Heart right ventricle (tissue), 16 donors: Measurements from ENCODE around the gene ATP6V0C. TPM values are rescaled to one million over a fixed set of nuclear protein-coding genes. Genes with fewer than 3 reads are reported as not detected.

ENCODE experiments used
- ATAC-seq, 8 donors: fragments of 200-7000 bp; cut with Tn5 transposase; one replicate each; pipeline ENCODE4 v1.9.1; 2020; ENCODE audit warnings: mild to moderate bottlenecking in 8 of 8, moderate library complexity in 8 of 8, moderate number of reproducible peaks in 1 of 8
- DNase-seq, 2 donors: peaks; one replicate each; pipeline ENCODE4 v3.0.0-alpha.2; 2020
- H3K27ac ChIP-seq, 10 donors: fragments of 200-600 bp; sonication (generic) in 2 of 10; one replicate each; pipeline versions ENCODE4 v1.5.0 to v1.8.0; 2020 to 2022; ENCODE audit warnings: mild to moderate bottlenecking in 3 of 10
- H3K27me3 ChIP-seq, 7 donors: fragments of 200-600 bp; one replicate each; pipeline ENCODE4 v1.8.0; 2021 to 2022; ENCODE audit warnings: mild to moderate bottlenecking in 2 of 7
- H3K36me3 ChIP-seq, 9 donors: fragments of 200-600 bp; sonication (generic) in 1 of 9; one replicate each; pipeline versions ENCODE4 v1.5.0 to v1.8.0; 2020 to 2022; ENCODE audit warnings: mild to moderate bottlenecking in 2 of 9
- H3K4me1 ChIP-seq, 9 donors: fragments of 200-600 bp; sonication (generic) in 1 of 9; one replicate each; pipeline versions ENCODE4 v1.5.0 to v1.8.0; 2020 to 2022; ENCODE audit warnings: mild to moderate bottlenecking in 4 of 9
- H3K4me3 ChIP-seq, 10 donors: fragments of 200-600 bp; sonication (generic) in 2 of 10; one replicate each; pipeline versions ENCODE4 v1.5.0 to v1.8.0; 2020 to 2022; ENCODE audit warnings: mild to moderate bottlenecking in 7 of 10, moderate library complexity in 2 of 10
- H3K9me3 ChIP-seq, 11 donors: fragments of 200-600 bp in 10 of 11; sonication (generic) in 2 of 11; one replicate each; pipeline versions ENCODE4 v1.5.0 to v1.8.0; 2013 to 2022; ENCODE audit warnings: mild to moderate bottlenecking in 2 of 11, control low read depth in 1 of 11, moderate library complexity in 1 of 11
- WGBS, 2 donors: extraction: QIAGEN DNeasy Blood & Tissue Kit; methylation state at CpG; one replicate each; pipeline ENCODE4 v1.1.7; 2013; ENCODE audit warnings: inconsistent platforms in 1 of 2; 5-methylcytosine and 5-hydroxymethylcytosine counted together
- intact Hi-C, 10 donors: fragments of 100-400 bp; cut with DNase I; formaldehyde crosslinking; loops; one replicate each; pipeline versions ENCODE4 v1.11.1 to v1.14.2; 2022
- polyA plus RNA-seq, 2 donors: library from polyadenylated mRNA; stranded (reverse); fragments of 200-250 nt; gene quantifications; one replicate each; pipeline ENCODE4 v1.2.3, GENCODE V29; 2013
- total RNA-seq, 10 donors: library from RNA; stranded (reverse); fragmentation: NEBNext Ultra II Directional in 3 of 10; extraction: Animal tissue kit (Norgen Biotek cat#: 25700) in 3 of 10; gene quantifications; one replicate each; pipeline versions ENCODE4 v1.2.1 to v1.2.4, GENCODE V29; 2021 to 2023
- TF ChIP-seq, protein P1 (sequence below), 9 donors: fragments of 200-600 bp; sonication (generic) in 2 of 9; IDR thresholded peaks; one replicate each; pipeline versions ENCODE4 v1.5.0 to v1.8.0; 2021 to 2022; ENCODE audit warnings: antibody characterized with exemption in 9 of 9, mild to moderate bottlenecking in 5 of 9, moderate library complexity in 1 of 9
- donor health status: Arrhythmogenic right ventricular cardiomyopathy.
- donor health status: ischemic (EF 13 %, LVEDD 7.1; RV severe dilation, severe dysfunction).
- donor health status: healthy with polysubstance abuse.
- donor health status: DM: no; HTN: yes; CAD: no.
- donor health status: DM: no; HTN: no; CAD: no.
- donor health status: ischemic (EF 25% LVEDD 6.9; RV normal size, moderate dysfunction).
- donor health status: ischemic (EF 25% LVEDD 5.7; RV mildly dilated, moderate dysfunction).
- donor health status: healthy.
- donor health status: DM: yes; HTN: yes; CAD: no.
- donor health status: Ischemic cardiomyopathy.
- donor health status: ischemic (EF 35%, LVEDD 5.7; RV mildly dilated, moderate dysfunction).
- donor health status: nonischemic (EF 11% LVEDD 7.7; RV severe dilation, severe dysfunction).
- donor health status: DM: yes; HTN: yes; CAD: no.
- donor health status: PGD.
- donor health status: ischemic (EF 29% LVEDD 5.4; RV normal size, mild dysfunction).
- donor health status: nonischemic (EF 23%, LVEDD 6.1; RV moderate dilation, normal function).

ATP6V0C gene
- total and polyA plus RNA-seq, 12 donors = 58.5 to 243 (median 130) TPM

DNA sequence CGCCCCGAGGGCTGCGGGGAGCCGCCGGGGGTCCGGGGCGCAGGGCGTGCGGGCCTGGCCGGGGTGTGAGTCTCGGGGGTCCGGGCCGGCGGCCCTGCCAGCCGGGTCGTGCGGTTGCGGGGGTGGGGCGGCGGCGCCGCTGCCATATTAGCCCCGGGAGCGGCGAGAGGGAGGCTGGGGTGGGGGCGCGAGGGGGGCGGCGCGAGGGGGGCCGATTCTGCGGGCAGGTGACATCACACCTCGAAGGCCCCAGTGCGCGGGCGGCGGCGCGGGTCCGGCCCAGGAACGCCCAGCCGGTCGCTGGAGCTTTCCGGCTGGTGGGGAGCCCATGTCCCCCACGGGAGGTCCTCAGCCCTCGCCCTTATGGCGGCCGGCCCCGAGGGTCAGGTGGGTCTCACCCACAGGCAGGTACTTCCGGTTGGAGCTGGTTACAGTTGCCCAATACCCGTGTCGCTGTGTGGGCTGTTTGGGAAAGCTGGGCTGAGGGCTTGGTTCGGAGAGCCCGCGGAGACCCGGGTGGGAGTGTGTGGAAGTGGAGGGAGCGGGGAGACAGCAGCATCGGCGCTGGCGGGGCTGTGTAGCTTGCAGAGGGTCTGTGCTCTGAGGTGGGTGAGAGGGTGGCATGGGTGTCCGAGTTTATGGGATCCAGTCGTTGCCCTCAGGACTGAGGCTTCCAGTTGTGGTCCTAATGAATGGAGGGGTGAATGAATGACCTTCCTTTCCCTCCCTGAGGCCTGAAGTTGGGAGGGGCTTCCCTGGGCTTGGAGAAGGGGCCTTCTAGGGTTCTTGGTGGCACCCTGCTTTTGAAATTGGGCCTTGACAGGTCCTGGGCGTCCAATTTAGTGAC lies 804 bp downstream of the ATP6V0C start:
- ATAC-seq = peak in 1 of 8 donors; percentile 0
- Histone ChIP-seq H3K27ac (peak overlapping the region; percentile 80 to 99 (median 96)), H3K4me3 (peak overlapping the region; percentile 84 to 100 (median 96)), H3K4me1 (peaks cover 43 to 86% (median 60%) of the 10 kb centered on the region in 9 donors), H3K36me3 (peaks cover 0 to 7% (median 0%) of the 10 kb centered on the region in 9 donors), H3K9me3 (no peaks in the 10 kb centered on the region), H3K27me3 (no peaks in the 10 kb centered on the region)
- TF ChIP-seq, protein P1, sequence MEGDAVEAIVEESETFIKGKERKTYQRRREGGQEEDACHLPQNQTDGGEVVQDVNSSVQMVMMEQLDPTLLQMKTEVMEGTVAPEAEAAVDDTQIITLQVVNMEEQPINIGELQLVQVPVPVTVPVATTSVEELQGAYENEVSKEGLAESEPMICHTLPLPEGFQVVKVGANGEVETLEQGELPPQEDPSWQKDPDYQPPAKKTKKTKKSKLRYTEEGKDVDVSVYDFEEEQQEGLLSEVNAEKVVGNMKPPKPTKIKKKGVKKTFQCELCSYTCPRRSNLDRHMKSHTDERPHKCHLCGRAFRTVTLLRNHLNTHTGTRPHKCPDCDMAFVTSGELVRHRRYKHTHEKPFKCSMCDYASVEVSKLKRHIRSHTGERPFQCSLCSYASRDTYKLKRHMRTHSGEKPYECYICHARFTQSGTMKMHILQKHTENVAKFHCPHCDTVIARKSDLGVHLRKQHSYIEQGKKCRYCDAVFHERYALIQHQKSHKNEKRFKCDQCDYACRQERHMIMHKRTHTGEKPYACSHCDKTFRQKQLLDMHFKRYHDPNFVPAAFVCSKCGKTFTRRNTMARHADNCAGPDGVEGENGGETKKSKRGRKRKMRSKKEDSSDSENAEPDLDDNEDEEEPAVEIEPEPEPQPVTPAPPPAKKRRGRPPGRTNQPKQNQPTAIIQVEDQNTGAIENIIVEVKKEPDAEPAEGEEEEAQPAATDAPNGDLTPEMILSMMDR (IDR thresholded peaks at IDR 0.05) = no peak
- intact Hi-C loops = no loop called here
- 0% methylated on average over 56 to 63 of the region's 63 CpGs for WGBS, 2 donors
- peak in 1 of 2 donors; percentile 9 for DNase-seq

DNA sequence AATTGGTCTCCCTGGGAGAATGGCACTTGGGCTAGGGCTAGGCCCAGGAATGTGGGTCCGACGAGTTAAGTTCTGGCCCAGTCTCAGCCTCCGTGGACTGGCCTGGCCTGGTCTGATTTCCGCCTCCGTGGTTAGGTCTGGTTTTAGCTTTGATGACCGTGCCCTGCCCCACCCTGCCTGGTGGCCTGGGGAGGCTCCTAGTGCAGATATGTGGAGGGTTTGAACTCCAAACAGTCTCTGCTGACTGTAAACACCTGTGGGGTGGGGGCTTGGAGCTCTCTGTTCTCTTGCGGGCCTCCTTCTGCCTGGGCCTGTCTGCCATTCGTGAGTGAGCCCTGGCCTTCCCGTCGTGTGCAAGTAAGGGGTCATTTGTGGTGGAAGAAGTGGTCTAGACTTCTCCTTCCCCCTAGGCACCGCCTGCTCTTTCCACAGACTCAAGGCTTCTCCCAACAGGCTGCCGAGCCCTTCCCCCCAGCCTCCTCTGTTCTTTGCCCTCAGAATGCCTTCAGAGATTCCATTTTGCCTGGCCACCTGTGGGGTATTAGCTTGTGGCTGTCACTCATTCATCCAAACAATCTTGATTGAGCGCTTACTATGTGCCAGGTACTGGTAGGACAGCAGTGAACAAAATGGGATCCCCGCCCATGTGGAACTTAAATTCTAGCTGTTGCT lies 1.6 kb downstream of the ATP6V0C start:
- TF ChIP-seq, protein P1 (IDR thresholded peaks at IDR 0.05) = no peak
- DNase-seq = peak; percentile 9 to 11
- WGBS, 2 donors = 30 to 33% methylated on average over 14 of the region's 14 CpGs
- peaks cover 0 to 10% (median 0%) of the 10 kb centered on the region in 9 donors for H3K36me3 ChIP-seq
- H3K27me3 ChIP-seq = no peaks in the 10 kb centered on the region
- peaks cover 45 to 82% (median 63%) of the 10 kb centered on the region in 9 donors for H3K4me1 ChIP-seq
- H3K27ac ChIP-seq = peak overlapping the region in 9 of 10 donors; percentile 84 to 99 (median 97)
- H3K4me3 ChIP-seq = peak overlapping the region; percentile 84 to 100 (median 96)
- no peak for ATAC-seq
- intact Hi-C loops = no loop called here
- no peaks in the 10 kb centered on the region for H3K9me3 ChIP-seq

DNA sequence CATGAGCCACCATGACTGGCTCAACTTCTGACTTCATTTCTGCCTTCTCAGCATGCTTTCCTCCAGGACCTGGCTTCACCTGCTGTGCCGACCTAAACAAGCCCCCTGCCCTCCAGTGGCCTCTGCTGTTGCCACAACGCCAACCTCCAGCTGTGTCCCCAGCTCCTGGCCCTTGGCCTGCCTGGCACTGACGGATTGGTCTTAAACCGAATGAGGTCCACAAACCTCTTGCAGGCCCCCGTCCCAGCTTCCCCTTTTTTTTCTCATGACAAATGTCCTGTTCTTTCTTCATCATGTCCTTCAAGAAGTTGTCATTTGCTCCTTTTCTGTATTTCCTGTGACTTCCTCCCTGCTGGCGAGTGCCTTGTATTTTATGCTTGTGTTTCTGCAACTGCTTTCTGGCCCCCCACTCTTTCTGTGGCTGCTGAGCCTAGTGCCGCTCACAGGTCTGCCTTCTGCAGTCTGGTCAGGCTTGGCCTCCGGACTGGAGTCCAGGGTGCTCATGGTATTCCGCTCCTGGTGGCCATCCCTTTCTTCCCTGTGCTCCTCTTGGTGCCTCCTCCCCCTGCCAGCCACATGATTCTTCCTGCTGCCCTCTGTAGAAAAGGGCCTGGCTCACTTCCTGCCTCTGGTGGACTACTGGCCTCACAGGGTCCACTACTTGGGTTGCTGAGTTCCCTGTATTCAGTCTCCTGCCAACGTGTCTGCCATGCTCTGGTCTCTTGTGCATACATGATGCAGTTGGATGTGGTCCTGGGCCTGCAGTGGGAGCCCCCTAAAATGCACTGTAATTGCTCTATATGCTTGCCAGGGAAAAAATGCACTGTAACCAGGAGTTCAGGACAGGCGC lies 2.9 kb downstream of the ATP6V0C start:
- peaks cover 52 to 81% (median 71%) of the 10 kb centered on the region in 9 donors for H3K4me1 ChIP-seq
- H3K9me3 ChIP-seq = no peaks in the 10 kb centered on the region
- H3K27me3 ChIP-seq = no peaks in the 10 kb centered on the region
- 55 to 66% methylated on average over 11 of the region's 11 CpGs for WGBS, 2 donors
- DNase-seq (peak; percentile 14 to 18), ATAC-seq (no peak)
- TF ChIP-seq, protein P1 (IDR thresholded peaks at IDR 0.05) = no peak
- H3K36me3 ChIP-seq = peaks cover 0 to 10% (median 0%) of the 10 kb centered on the region in 9 donors
- H3K27ac ChIP-seq = peak overlapping the region in 8 of 10 donors; percentile 47 to 99 (median 96)
- peak overlapping the region in 7 of 10 donors; percentile 12 to 100 (median 93) for H3K4me3 ChIP-seq
- intact Hi-C loops = no loop called here
